PC-9 (cell line): Measurements from ENCODE around the gene MAP2K6.

Source experiments
- CTCF ChIP-seq: fragments of 200-600 bp; sonication (generic); conservative IDR thresholded peaks from 2 replicates; pipeline ENCODE4 v1.6.1; 2017; ENCODE audit warnings: mixed run types, antibody characterized with exemption, mild to moderate bottlenecking, moderate library complexity
- EZH2 ChIP-seq: fragments of 200-600 bp; sonication (generic); IDR thresholded peaks from 2 replicates; pipeline ENCODE4 v1.8.0; 2017; ENCODE audit warnings: antibody characterized with exemption, low read depth

- TF ChIP-seq EZH2 (no peak), CTCF (no peak)
Observed at GRCh38 chr17:69499318-69499717, 84.8 kb downstream of the MAP2K6 start.
